OCI-LY7 (cell line): ENCODE results near the gene XPR1. TPM values are rescaled to one million over a fixed set of nuclear protein-coding genes. Genes with fewer than 3 reads are reported as not detected.

ENCODE experiments used
- Bru-seq: library from RNA; stranded (reverse); fragments of 400-500 nt; gene quantifications from one replicate; lab custom pipeline; 2021; lab: Mats Ljungman, UMichigan
- BruChase-seq, 2 experiments: library from RNA; stranded (reverse); fragments of 400-500 nt; gene quantifications; one replicate each; lab custom pipeline; 2021; lab: Mats Ljungman, UMichigan
- BruUV-seq: library from RNA; stranded (reverse); fragments of 400-500 nt; replicated peaks from 2 replicates; lab custom pipeline; 2021; lab: Mats Ljungman, UMichigan
- CTCF ChIA-PET: fragments of 300-600 bp; sonication (Branson Sonifier 250); formaldehyde crosslinking; loops from one replicate; lab custom pipeline; 2022; ENCODE audit warnings: antibody characterized with exemption; ENCODE audit not compliant: unreplicated experiment; lab: Charles Lee
- POLR2A ChIA-PET: fragments of 300-600 bp; sonication (Branson Sonifier 250); formaldehyde crosslinking; loops from one replicate; lab custom pipeline; 2022; ENCODE audit warnings: antibody characterized with exemption; lab: Charles Lee
- DNase-seq: peaks from one replicate; pipeline ENCODE4 v3.0.0-alpha.2; 2015; ENCODE audit warnings: low spot score
- H2AFZ ChIP-seq: fragments of 200-600 bp; sonication (generic), shearing (Covaris generic); 2 replicates; pipeline ENCODE4 v1.6.1; 2014; ENCODE audit warnings: mild to moderate bottlenecking, antibody characterized with exemption, low read length, moderate library complexity
- H3K27ac ChIP-seq: fragments of 200-600 bp; sonication (generic); 2 replicates; pipeline ENCODE4 v1.5.1; 2014; ENCODE audit warnings: mixed run types, low read depth, mild to moderate bottlenecking, moderate library complexity, low read length, inconsistent platforms; ENCODE audit not compliant: poor library complexity, severe bottlenecking
- H3K36me3 ChIP-seq: fragments of 200-600 bp; sonication (generic); 2 replicates; pipeline ENCODE4 v1.6.1; 2014; ENCODE audit warnings: mild to moderate bottlenecking, antibody characterized with exemption, low read length, moderate library complexity, mixed read lengths; ENCODE audit not compliant: insufficient read depth
- H3K4me1 ChIP-seq: fragments of 200-600 bp; sonication (generic); 2 replicates; pipeline ENCODE4 v1.5.1; 2014; ENCODE audit warnings: mild to moderate bottlenecking, low read length; ENCODE audit not compliant: insufficient read depth, poor library complexity, severe bottlenecking
- H3K4me2 ChIP-seq: fragments of 200-600 bp; sonication (generic); 2 replicates; pipeline ENCODE4 v1.6.1; 2014; ENCODE audit warnings: mild to moderate bottlenecking, low read length
- H3K4me3 ChIP-seq: fragments of 200-600 bp; sonication (generic); 2 replicates; pipeline ENCODE4 v1.5.1; 2014; ENCODE audit warnings: mild to moderate bottlenecking, low read depth, low read length; ENCODE audit not compliant: poor library complexity, severe bottlenecking
- H3K79me2 ChIP-seq: fragments of 200-600 bp; sonication (generic); 2 replicates; pipeline ENCODE4 v1.6.1; 2016; ENCODE audit warnings: low read depth, mild to moderate bottlenecking, low read length, moderate library complexity, mixed read lengths; ENCODE audit not compliant: insufficient read depth
- H3K9me2 ChIP-seq: fragments of 200-600 bp; sonication (generic); 2 replicates; pipeline ENCODE4 v1.6.1; 2016; ENCODE audit warnings: mild to moderate bottlenecking, low read length, mixed read lengths; ENCODE audit not compliant: insufficient read depth
- H3K9me3 ChIP-seq: fragments of 200-600 bp; sonication (generic); 2 replicates; pipeline ENCODE4 v1.6.1; 2014; ENCODE audit warnings: mild to moderate bottlenecking, mixed run types, low read length, mixed read lengths
- H4K20me1 ChIP-seq: fragments of 200-600 bp; sonication (generic); 2 replicates; pipeline ENCODE4 v1.6.1; 2014; ENCODE audit warnings: mild to moderate bottlenecking, antibody characterized with exemption, low read length, moderate library complexity, mixed read lengths; ENCODE audit not compliant: insufficient read depth
- EZH2phosphoT487 ChIP-seq: fragments of 200-600 bp; sonication (generic); IDR thresholded peaks from 2 replicates; pipeline ENCODE4 v1.6.1; 2018; ENCODE audit warnings: low read depth, borderline replicate concordance, mild to moderate bottlenecking, mixed run types, antibody characterized with exemption, low read length, moderate library complexity, mixed read lengths
- intact Hi-C: fragments of 100-400 bp; cut with micrococcal nuclease; formaldehyde crosslinking; loops from one replicate; pipeline ENCODE4 v1.10.0; 2022; ENCODE audit not compliant: unreplicated experiment
- long read RNA-seq: library from polyadenylated mRNA; stranded (forward); transcript quantifications from one replicate; pipeline ENCODE4 v2.0.0, GENCODE V29; 2022
- total RNA-seq, 2 experiments: library from RNA; depleted of rRNA in 1 of 2; stranded (reverse); fragments of >200 nt in 1 of 2; shearing (Covaris generic) in 1 of 2; gene quantifications; 2 replicates each; pipeline ENCODE4 v1.2.3, GENCODE V29; 2014 to 2022
- TF ChIP-seq, protein P1 (sequence below): fragments of 200-600 bp; sonication (generic); conservative IDR thresholded peaks from 2 replicates; pipeline ENCODE4 v1.5.1; 2014; ENCODE audit warnings: mild to moderate bottlenecking, antibody characterized with exemption, low read length, moderate library complexity, mixed read lengths

Gene XPR1
- 8.6 and 9.0 TPM in 2 replicates for total RNA-seq (2014; rRNA removed; shearing (Covaris generic))
- 17.2 and 18.2 TPM in 2 replicates for total RNA-seq (2022)
- Bru-seq, nascent RNA, result percentile 72 among the genes with signal in this experiment
- BruChase-seq, experiment 1, labeled RNA remaining after a 6-hour chase, result percentile 59 among the genes with signal in this experiment
- percentile 60 among the genes with signal in this experiment for BruChase-seq, experiment 2, labeled RNA remaining after a 2-hour chase
- long read RNA-seq, partial matches to known transcripts, result 0 of 3 reads
- long read RNA-seq, other reads (novel, unspliced or antisense), result 3 of 3 reads

DNA sequence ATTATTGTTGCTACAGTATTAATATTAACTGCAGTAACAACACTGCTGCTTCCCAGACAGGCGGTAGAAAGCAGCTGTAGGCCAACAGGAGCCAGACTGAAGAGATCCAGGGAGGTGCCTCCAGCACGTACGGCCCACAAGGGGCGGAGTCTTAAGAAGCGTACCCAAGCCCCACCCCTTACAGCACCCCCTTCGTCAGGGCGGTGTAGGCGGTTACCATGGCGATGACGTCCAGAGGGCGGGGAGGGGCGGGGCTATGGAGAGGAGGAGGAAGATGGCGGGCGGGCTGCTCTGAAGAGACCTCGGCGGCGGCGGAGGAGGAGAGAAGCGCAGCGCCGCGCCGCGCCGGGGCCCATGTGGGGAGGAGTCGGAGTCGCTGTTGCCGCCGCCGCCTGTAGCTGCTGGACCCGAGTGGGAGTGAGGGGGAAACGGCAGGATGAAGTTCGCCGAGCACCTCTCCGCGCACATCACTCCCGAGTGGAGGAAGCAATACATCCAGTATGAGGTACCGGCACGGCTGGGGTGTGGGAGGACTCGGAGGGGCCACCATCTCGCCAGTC lies at the start of gene XPR1:
TSS of gene XPR1 (plus strand) at position 257 of the 560 bp plus-strand sequence. CDS start at position 437, 180 bp downstream.
- intact Hi-C loops, result loop anchor here (1.0 to 5.0 kb wide), 4 partner anchors 129 to 510 kb away; partner anchors contain the start of gene MR1
- peak within 1 kb of the TSS; percentile 76 for H2AFZ ChIP-seq
- no peaks in the 10 kb centered on the region for H3K9me2 ChIP-seq
- H3K4me1 ChIP-seq, result peaks cover 25% of the 10 kb centered on the region
- peaks cover 17% of the 10 kb centered on the region for H4K20me1 ChIP-seq
- peak; percentile 99 for DNase-seq
- ChIA-PET CTCF (no interaction called here), POLR2A (interaction anchor here (0.6 to 2.7 kb wide), 8 partner anchors 9 to 376 kb away, joined by 3 to 8 read pairs (median 5); no protein-coding TSS in a partner anchor)
- H3K4me3 ChIP-seq, result peak within 1 kb of the TSS; percentile 82
- H3K9me3 ChIP-seq, result no peaks in the 10 kb centered on the region
- H3K36me3 ChIP-seq, result no peaks in the 10 kb centered on the region
- H3K4me2 ChIP-seq, result peak within 1 kb of the TSS; percentile 96
- H3K79me2 ChIP-seq, result peaks cover 35% of the 10 kb centered on the region; the same call in 1 of the 2 replicates
- TF ChIP-seq EZH2phosphoT487, result no peak
- TF ChIP-seq, protein P1, sequence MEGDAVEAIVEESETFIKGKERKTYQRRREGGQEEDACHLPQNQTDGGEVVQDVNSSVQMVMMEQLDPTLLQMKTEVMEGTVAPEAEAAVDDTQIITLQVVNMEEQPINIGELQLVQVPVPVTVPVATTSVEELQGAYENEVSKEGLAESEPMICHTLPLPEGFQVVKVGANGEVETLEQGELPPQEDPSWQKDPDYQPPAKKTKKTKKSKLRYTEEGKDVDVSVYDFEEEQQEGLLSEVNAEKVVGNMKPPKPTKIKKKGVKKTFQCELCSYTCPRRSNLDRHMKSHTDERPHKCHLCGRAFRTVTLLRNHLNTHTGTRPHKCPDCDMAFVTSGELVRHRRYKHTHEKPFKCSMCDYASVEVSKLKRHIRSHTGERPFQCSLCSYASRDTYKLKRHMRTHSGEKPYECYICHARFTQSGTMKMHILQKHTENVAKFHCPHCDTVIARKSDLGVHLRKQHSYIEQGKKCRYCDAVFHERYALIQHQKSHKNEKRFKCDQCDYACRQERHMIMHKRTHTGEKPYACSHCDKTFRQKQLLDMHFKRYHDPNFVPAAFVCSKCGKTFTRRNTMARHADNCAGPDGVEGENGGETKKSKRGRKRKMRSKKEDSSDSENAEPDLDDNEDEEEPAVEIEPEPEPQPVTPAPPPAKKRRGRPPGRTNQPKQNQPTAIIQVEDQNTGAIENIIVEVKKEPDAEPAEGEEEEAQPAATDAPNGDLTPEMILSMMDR, result peak; percentile 43; the same call in 1 of the 2 replicates
- peak within 1 kb of the TSS; percentile 76 for H3K27ac ChIP-seq
- BruUV-seq, result no TSS peak

DNA sequence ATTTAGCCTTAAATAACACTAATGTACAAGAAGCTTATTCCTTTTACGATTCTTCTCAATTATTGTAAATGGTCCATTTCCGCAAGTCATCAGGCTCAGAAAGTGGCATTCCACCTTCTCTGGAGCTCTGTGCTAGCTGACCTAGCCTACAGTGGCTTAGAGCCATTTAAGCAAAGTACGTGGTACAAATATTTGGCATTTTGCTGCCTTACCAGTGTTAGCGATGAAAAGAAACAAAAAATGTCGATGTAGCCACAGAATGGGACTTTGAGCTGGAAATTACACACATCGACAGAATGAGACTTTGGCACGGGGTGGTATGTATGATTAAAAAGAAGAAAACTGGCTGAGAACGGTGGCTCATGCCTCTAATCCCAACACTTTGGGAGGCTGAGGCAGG lies 47.0 kb upstream of the XPR1 start:
- Histone ChIP-seq H3K27ac (no peak overlapping the region), H3K36me3 (no peaks in the 10 kb centered on the region), H3K4me2 (no peak overlapping the region), H3K9me2 (no peaks in the 10 kb centered on the region), H3K4me1 (no peaks in the 10 kb centered on the region), H3K4me3 (no peak overlapping the region), H3K79me2 (no peaks in the 10 kb centered on the region), H2AFZ (no peak overlapping the region), H4K20me1 (no peaks in the 10 kb centered on the region), H3K9me3 (no peaks in the 10 kb centered on the region)
- DNase-seq, result no peak
- ChIA-PET POLR2A (no interaction called here), CTCF (no interaction called here)
- intact Hi-C loops, result no loop called here
- no TSS peak for BruUV-seq
- TF ChIP-seq, protein P1, result no peak
- TF ChIP-seq EZH2phosphoT487, result no peak

DNA sequence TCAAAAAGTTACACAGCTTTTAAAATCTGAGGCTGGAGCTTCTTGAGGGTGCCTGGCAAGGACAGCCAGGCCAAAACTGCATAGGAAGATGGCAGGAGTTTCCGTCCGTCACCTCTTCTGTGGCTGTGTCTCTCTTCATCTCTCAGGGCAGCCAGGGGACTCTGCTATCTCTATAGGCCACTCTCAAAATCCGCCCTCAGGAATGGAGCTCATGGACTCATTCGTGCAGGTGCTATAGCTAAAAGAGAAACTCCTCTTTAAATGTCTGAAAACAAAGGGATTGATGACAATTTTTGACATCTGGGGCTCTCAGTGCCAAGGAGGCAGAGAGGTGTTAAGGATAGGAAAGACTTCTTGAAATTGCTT lies 45.8 kb upstream of the XPR1 start:
- ChIA-PET CTCF (no interaction called here), POLR2A (interaction anchor here (0.6 to 1.6 kb wide), 2 partner anchors 86 to 200 kb away, joined by 3 to 4 read pairs; no protein-coding TSS in a partner anchor)
- TF ChIP-seq, protein P1, result no peak
- TF ChIP-seq EZH2phosphoT487, result no peak
- H3K9me2 ChIP-seq, result no peaks in the 10 kb centered on the region
- DNase-seq, result no peak
- H2AFZ ChIP-seq, result no peak overlapping the region
- intact Hi-C loops, result no loop called here
- no peak overlapping the region for H3K27ac ChIP-seq
- no peaks in the 10 kb centered on the region for H3K36me3 ChIP-seq
- no peaks in the 10 kb centered on the region for H3K79me2 ChIP-seq
- no peaks in the 10 kb centered on the region for H3K4me1 ChIP-seq
- BruUV-seq, result no TSS peak
- H4K20me1 ChIP-seq, result no peaks in the 10 kb centered on the region
- H3K4me3 ChIP-seq, result no peak overlapping the region
- no peaks in the 10 kb centered on the region for H3K9me3 ChIP-seq
- no peak overlapping the region for H3K4me2 ChIP-seq
